Ascending aorta (tissue), 2 donors: ENCODE data around the gene HJURP. TPM values are rescaled to one million over a fixed set of nuclear protein-coding genes. Genes with fewer than 3 reads are reported as not detected.

Experiments used
- DNase-seq, 2 donors: peaks; one replicate each; pipeline ENCODE4 v3.0.0-alpha.2; 2019; ENCODE audit warnings: low spot score in 2 of 2
- H3K27ac ChIP-seq, 2 donors: fragments of 200-600 bp; sonication (generic); one replicate each; pipeline ENCODE4 v1.5.1; 2016 to 2017; ENCODE audit warnings: mild to moderate bottlenecking in 1 of 2
- H3K27me3 ChIP-seq: fragments of 200-600 bp; sonication (generic); one replicate; pipeline ENCODE4 v1.5.1; 2017
- H3K36me3 ChIP-seq, 2 donors: fragments of 200-600 bp; sonication (generic); one replicate each; pipeline ENCODE4 v1.5.1; 2016
- H3K4me1 ChIP-seq, 2 donors: fragments of 200-600 bp; sonication (generic); one replicate each; pipeline ENCODE4 v1.5.1; 2016 to 2017; ENCODE audit warnings: mild to moderate bottlenecking in 1 of 2
- H3K4me3 ChIP-seq, 2 donors: fragments of 200-600 bp; sonication (generic); one replicate each; pipeline ENCODE4 v1.5.1; 2016 to 2017; ENCODE audit warnings: mild to moderate bottlenecking in 1 of 2
- H3K9me3 ChIP-seq, 2 donors: fragments of 200-600 bp; sonication (generic); one replicate each; pipeline ENCODE4 v1.5.1; 2016
- CTCF ChIP-seq, 3 experiments: fragments of 200-600 bp in 2 of 3; fragments of 450-650 bp in 1 of 3; sonication (generic) in 2 of 3; IDR thresholded peaks; one replicate each; pipeline ENCODE4 v1.5.1; 2016 to 2019; ENCODE audit warnings: antibody characterized with exemption in 3 of 3, mild to moderate bottlenecking in 1 of 3, moderate library complexity in 1 of 3
- intact Hi-C: fragments of 100-400 bp; cut with DNase I; formaldehyde crosslinking; loops from one replicate; pipeline ENCODE4 v1.15.1; 2023
- total RNA-seq: library from RNA; depleted of rRNA; stranded (reverse); fragments of >200 nt; gene quantifications from one replicate; pipeline ENCODE4 v1.1.0, GENCODE V29; 2016

The HJURP gene
- total RNA-seq, 1 donor from 2014 or later, result not detected

GRCh38 chr2:233822101-233822771, 32.1 kb downstream of the HJURP start:
- H3K4me3 ChIP-seq, result no peak overlapping the region
- no peak overlapping the region for H3K27ac ChIP-seq
- no peaks in the 10 kb centered on the region for H3K4me1 ChIP-seq
- TF ChIP-seq CTCF (IDR thresholded peaks at IDR 0.05), result no peak
- no peaks in the 10 kb centered on the region for H3K9me3 ChIP-seq
- intact Hi-C loops, result no loop called here
- no peaks in the 10 kb centered on the region for H3K36me3 ChIP-seq
- no peaks in the 10 kb centered on the region for H3K27me3 ChIP-seq
- no peak for DNase-seq

GRCh38 chr2:233821709-233822100, 32.6 kb downstream of the HJURP start:
- no peak for DNase-seq
- intact Hi-C loops, result no loop called here
- no peak for TF ChIP-seq CTCF (IDR thresholded peaks at IDR 0.05)

GRCh38 chr2:233821196-233821595, 33.1 kb downstream of the HJURP start:
- peak in 1 of 2 donors; percentile 45 for DNase-seq
- TF ChIP-seq CTCF (IDR thresholded peaks at IDR 0.05), result no peak
- intact Hi-C loops, result no loop called here
- Histone ChIP-seq H3K4me1 (no peaks in the 10 kb centered on the region), H3K4me3 (no peak overlapping the region), H3K36me3 (no peaks in the 10 kb centered on the region), H3K27me3 (no peaks in the 10 kb centered on the region), H3K27ac (no peak overlapping the region), H3K9me3 (no peaks in the 10 kb centered on the region)

More at GRCh38 chr2:233821709-233822100, 32.6 kb downstream of the HJURP start:
- Histone ChIP-seq H3K27me3 (no peaks in the 10 kb centered on the region), H3K36me3 (no peaks in the 10 kb centered on the region), H3K9me3 (no peaks in the 10 kb centered on the region), H3K27ac (no peak overlapping the region), H3K4me1 (no peaks in the 10 kb centered on the region), H3K4me3 (no peak overlapping the region)

GRCh38 chr2:233820774-233821105, 33.6 kb downstream of the HJURP start:
- intact Hi-C loops, result no loop called here
- Histone ChIP-seq H3K27ac (no peak overlapping the region), H3K4me1 (no peaks in the 10 kb centered on the region), H3K36me3 (no peaks in the 10 kb centered on the region), H3K27me3 (no peaks in the 10 kb centered on the region), H3K9me3 (no peaks in the 10 kb centered on the region), H3K4me3 (no peak overlapping the region)
- DNase-seq, result peak in 1 of 2 donors; percentile 55
- TF ChIP-seq CTCF (IDR thresholded peaks at IDR 0.05), result no peak

GRCh38 chr2:233819884-233820773, 34.2 kb downstream of the HJURP start:
- intact Hi-C loops, result no loop called here
- H3K4me1 ChIP-seq, result no peaks in the 10 kb centered on the region
- H3K4me3 ChIP-seq, result no peak overlapping the region
- H3K27me3 ChIP-seq, result no peaks in the 10 kb centered on the region
- TF ChIP-seq CTCF (IDR thresholded peaks at IDR 0.05), result no peak
- no peak overlapping the region for H3K27ac ChIP-seq
- DNase-seq, result peak in 1 of 2 donors; percentile 40
- no peaks in the 10 kb centered on the region for H3K36me3 ChIP-seq
- no peaks in the 10 kb centered on the region for H3K9me3 ChIP-seq
